Lung (tissue), 16 donors: ENCODE data around the gene TSPEAR. TPM values are rescaled to one million over a fixed set of nuclear protein-coding genes. Genes with fewer than 3 reads are reported as not detected.

Experiments used
- ATAC-seq: fragments of 200-7000 bp; cut with Tn5 transposase; one replicate; pipeline ENCODE4 v1.9.1; 2020; ENCODE audit warnings: moderate number of reproducible peaks; ENCODE audit not compliant: insufficient read depth, low FRiP score
- DNase-seq, 3 donors: peaks; one replicate each; pipeline ENCODE4 v3.0.0-alpha.2; 2013 to 2017
- H3K27ac ChIP-seq, 2 donors: one replicate each; pipeline ENCODE4 v1.5.1; 2013; ENCODE audit warnings: mild to moderate bottlenecking in 2 of 2, moderate library complexity in 2 of 2, control low read depth in 1 of 2, inconsistent platforms in 1 of 2, low read depth in 1 of 2, low read length in 1 of 2
- H3K27me3 ChIP-seq, 3 donors: one replicate each; pipeline ENCODE4 v1.5.1; 2013; ENCODE audit warnings: low read length in 2 of 3; ENCODE audit not compliant: control insufficient read depth in 3 of 3, insufficient read depth in 3 of 3
- H3K36me3 ChIP-seq, 4 donors: one replicate each; pipeline ENCODE4 v1.5.1; 2013; ENCODE audit warnings: low read length in 4 of 4, mild to moderate bottlenecking in 1 of 4, moderate library complexity in 1 of 4; ENCODE audit not compliant: control insufficient read depth in 4 of 4, insufficient read depth in 4 of 4
- H3K4me1 ChIP-seq, 5 donors: one replicate each; pipeline ENCODE4 v1.5.1; 2013; ENCODE audit warnings: low read length in 5 of 5, mild to moderate bottlenecking in 2 of 5, moderate library complexity in 1 of 5; ENCODE audit not compliant: control insufficient read depth in 5 of 5, insufficient read depth in 5 of 5
- H3K4me3 ChIP-seq: one replicate; pipeline ENCODE4 v1.5.1; 2013; ENCODE audit warnings: mild to moderate bottlenecking, control low read depth, moderate library complexity
- H3K9ac ChIP-seq, 2 donors: one replicate each; pipeline ENCODE4 v1.5.1; 2013; ENCODE audit warnings: low read length in 2 of 2, control low read depth in 1 of 2; ENCODE audit not compliant: insufficient read depth in 1 of 2
- H3K9me3 ChIP-seq, 4 donors: one replicate each; pipeline ENCODE4 v1.5.1; 2013; ENCODE audit warnings: low read length in 3 of 4, mild to moderate bottlenecking in 1 of 4, moderate library complexity in 1 of 4; ENCODE audit not compliant: control insufficient read depth in 4 of 4, insufficient read depth in 3 of 4
- CTCF ChIP-seq: IDR thresholded peaks from 2 replicates; pipeline ENCODE4 v1.5.1; 2012; ENCODE audit warnings: mild to moderate bottlenecking; ENCODE audit errors: control extremely low read depth, extremely low read depth
- WGBS, 2 donors: extraction: QIAGEN DNeasy Blood & Tissue Kit; methylation state at CpG; one replicate each; pipeline ENCODE4 v1.1.7; 2013; 5-methylcytosine and 5-hydroxymethylcytosine counted together
- long read RNA-seq, 5 donors: transcript quantifications; one replicate each; lab custom pipeline, GENCODE V29; 2026
- polyA plus RNA-seq, 2 donors: library from polyadenylated mRNA; stranded (reverse); fragments of 200-250 nt; gene quantifications; one replicate each; pipeline ENCODE4 v1.2.1, GENCODE V29; 2013
- total RNA-seq, 2 donors: library from RNA; depleted of rRNA in 1 of 2; stranded (reverse); fragments of >200 nt in 1 of 2; gene quantifications; one replicate each; pipeline ENCODE4 v1.2.1, GENCODE V29; 2014 to 2021
- donor health status: control.
- donor health status: control.
- donor health status: Bipolar disorder and iron deficiency.
- donor health status: healthy.
- donor health status: DM: yes; HTN: yes; CAD: no.

The TSPEAR gene
- total RNA-seq (1 to 10 TPM in 1 of 2 donors, under 1 TPM in 1; 0.43 to 2.1 TPM), polyA plus RNA-seq (under 1 TPM; 0.02 to 0.12 TPM)
- long read RNA-seq, donor 1: 0 reads
- long read RNA-seq, donor 2: 0 reads
- long read RNA-seq, donor 3: 0 reads
- long read RNA-seq, donor 4: 0 reads
- long read RNA-seq, donor 5: 0 reads

- Histone ChIP-seq H3K27ac (no peak within 1 kb of the TSS), H3K9ac (no peak within 1 kb of the TSS), H3K27me3 (peaks cover 30 to 89% (median 67%) of the 10 kb centered on the region in 3 donors), H3K4me1 (peaks cover 0 to 26% (median 8%) of the 10 kb centered on the region in 5 donors), H3K36me3 (no peaks in the 10 kb centered on the region), H3K9me3 (peaks cover 0 to 10% (median 0%) of the 10 kb centered on the region in 4 donors), H3K4me3 (no peak within 1 kb of the TSS)
- peak in 1 of 3 donors; percentile 32 for DNase-seq
- WGBS, 2 donors: 3 to 5% methylated on average over 41 of the region's 41 CpGs
- TF ChIP-seq CTCF: no peak
- ATAC-seq: no peak
Measured at GRCh38 chr21:44711327-44712202, at the start of gene TSPEAR. Gene TSPEAR (minus strand): TSS chr21:44711572. CDS start chr21:44711514, 58 bp downstream.

GRCh38 chr21:44760376-44760775, 49.0 kb upstream of the TSPEAR start:
- H3K9me3 ChIP-seq: peaks cover 0 to 6% (median 0%) of the 10 kb centered on the region in 4 donors
- ATAC-seq (no peak), DNase-seq (no peak)
- whole genome bisulfite sequencing, 2 donors: 86 to 87% methylated on average over 9 of the region's 9 CpGs
- no peaks in the 10 kb centered on the region for H3K27me3 ChIP-seq
- no peak overlapping the region for H3K27ac ChIP-seq
- peaks cover 0 to 31% (median 0%) of the 10 kb centered on the region in 5 donors for H3K4me1 ChIP-seq
- TF ChIP-seq CTCF: no peak
- H3K4me3 ChIP-seq: no peak overlapping the region
- no peak overlapping the region for H3K9ac ChIP-seq
- no peaks in the 10 kb centered on the region for H3K36me3 ChIP-seq

- ATAC-seq (no peak), DNase-seq (no peak)
- H3K36me3 ChIP-seq: no peaks in the 10 kb centered on the region
- no peak overlapping the region for H3K27ac ChIP-seq
- WGBS, 2 donors: 92 to 93% methylated on average over 22 of the region's 22 CpGs
- peaks cover 0 to 26% (median 0%) of the 10 kb centered on the region in 5 donors for H3K4me1 ChIP-seq
- no peak overlapping the region for H3K9ac ChIP-seq
- H3K27me3 ChIP-seq: no peaks in the 10 kb centered on the region
- H3K9me3 ChIP-seq: peaks cover 0 to 6% (median 1%) of the 10 kb centered on the region in 4 donors
- TF ChIP-seq CTCF: no peak
- H3K4me3 ChIP-seq: no peak overlapping the region
Measured at GRCh38 chr21:44759628-44760285, 48.4 kb upstream of the TSPEAR start.
